ENCODE data around the gene FBXO10.
A peak's percentile ranks its signal among the peaks of the same experiment; 100 is the strongest.
"Not testable (repeated sequence)": the region's sequence is repeated elsewhere in the genome, so short reads cannot be mapped to it uniquely, and the experiment has no call there.

Gene FBXO10

DNA sequence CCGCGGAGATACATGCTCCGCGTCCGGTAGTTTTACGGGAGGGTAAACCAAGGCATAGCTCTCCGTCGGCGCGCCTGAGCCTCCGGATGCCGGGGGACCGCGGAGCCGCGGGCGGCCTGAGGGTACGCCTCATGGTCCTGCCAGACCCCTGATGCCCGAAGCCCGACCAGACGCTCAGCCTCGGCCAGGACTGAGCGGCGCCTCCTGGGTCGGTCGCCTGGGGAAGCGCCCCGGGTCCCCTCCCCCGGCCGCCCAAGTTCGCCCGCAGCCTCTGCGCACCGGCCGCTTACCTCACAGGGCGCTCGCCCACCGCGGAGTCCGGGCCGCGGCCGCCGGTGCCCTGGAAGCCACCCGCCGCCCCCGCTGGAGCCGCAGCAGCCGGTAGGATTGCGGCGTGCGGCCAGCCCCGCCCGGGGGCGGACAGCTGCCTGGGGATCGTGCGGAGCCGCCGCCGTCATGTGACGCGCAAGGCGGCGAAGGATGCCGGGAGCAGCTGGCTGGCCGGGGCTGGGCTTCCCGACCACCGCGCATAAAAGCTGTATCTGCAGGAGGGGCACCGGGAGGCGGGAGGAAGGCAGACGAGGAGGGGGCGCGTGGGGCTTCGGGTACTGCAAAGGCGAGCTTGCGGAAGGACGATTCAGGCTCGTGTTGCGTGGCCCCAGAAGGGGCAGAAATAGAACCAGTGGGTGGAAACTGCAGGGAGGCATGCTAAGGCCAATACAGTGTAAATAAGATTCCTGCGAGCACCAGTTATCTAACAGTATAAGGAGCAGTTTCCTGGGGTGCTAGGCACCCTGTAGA lies at the start of gene FBXO10:
Gene FBXO10 (minus strand): TSS at position 460 of the 801 bp plus-strand sequence. CDS start 34,612 bp downstream, outside the sequence.
- DNase-seq, result peak; percentile 52

- DNase-seq, result no peak
Measured at GRCh38 chr9:37625758-37626147, 49.6 kb upstream of the FBXO10 start.

- no peak for DNase-seq
Measured at GRCh38 chr9:37625036-37625757, 49.0 kb upstream of the FBXO10 start.

DNA sequence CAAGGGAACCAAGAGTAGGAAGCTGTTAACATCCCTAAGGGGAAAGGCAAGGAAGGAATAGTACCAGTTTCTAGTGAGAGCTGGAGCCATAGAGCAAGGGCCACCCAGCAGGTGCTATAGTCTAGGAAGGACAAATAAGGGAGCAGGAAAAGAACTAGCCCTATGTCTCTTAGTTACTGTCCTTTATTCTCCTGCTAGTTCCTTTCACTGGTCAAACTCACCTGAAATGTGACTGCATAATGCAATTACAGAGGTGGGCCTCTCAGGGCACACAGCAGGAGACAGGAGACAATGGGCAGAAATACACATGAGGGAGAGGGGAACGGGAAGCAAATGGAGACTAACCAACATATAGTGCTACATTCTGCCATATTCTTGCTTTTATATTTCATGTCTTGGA lies 47.9 kb upstream of the FBXO10 start:
- DNase-seq, result no peak

DNA sequence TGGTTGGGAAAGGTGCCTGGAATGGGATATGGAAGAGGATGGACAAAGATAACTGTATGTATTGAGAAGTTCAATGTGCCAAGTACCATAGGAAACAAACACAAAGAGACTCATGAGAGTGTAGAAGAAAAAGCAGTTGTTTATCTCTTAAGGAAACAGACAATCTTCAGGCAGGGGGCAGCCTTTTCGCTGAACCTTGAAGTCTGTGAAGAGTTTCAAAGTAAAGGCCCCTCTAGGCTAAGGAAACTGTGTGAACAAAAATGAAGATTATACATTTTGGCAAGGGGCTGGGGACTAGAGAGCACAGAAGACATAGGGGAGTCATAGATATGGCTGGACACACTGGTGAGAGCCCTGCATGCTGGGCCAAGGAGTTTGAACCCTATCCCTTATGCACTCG lies 47.1 kb upstream of the FBXO10 start:
- no peak for DNase-seq

DNA sequence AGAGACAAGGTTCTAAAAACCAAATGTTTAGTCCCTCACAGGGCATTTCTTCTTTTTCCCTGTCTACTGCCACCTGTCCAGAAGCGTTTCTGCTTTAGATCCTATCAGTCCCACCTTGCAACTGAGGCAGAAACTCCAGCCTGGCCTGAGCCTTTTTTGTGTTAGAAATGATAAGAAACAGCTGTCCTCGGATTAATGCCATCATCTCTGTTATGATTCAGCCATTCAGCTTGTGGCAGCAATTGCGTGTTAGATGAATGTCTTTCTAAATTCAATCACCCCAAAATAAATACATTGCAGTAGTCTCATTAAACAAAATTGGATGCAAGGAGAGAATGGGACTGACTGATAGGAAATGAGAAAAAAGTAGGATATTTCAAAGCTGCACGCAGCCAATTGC lies 46.3 kb upstream of the FBXO10 start:
- no peak for DNase-seq

DNA sequence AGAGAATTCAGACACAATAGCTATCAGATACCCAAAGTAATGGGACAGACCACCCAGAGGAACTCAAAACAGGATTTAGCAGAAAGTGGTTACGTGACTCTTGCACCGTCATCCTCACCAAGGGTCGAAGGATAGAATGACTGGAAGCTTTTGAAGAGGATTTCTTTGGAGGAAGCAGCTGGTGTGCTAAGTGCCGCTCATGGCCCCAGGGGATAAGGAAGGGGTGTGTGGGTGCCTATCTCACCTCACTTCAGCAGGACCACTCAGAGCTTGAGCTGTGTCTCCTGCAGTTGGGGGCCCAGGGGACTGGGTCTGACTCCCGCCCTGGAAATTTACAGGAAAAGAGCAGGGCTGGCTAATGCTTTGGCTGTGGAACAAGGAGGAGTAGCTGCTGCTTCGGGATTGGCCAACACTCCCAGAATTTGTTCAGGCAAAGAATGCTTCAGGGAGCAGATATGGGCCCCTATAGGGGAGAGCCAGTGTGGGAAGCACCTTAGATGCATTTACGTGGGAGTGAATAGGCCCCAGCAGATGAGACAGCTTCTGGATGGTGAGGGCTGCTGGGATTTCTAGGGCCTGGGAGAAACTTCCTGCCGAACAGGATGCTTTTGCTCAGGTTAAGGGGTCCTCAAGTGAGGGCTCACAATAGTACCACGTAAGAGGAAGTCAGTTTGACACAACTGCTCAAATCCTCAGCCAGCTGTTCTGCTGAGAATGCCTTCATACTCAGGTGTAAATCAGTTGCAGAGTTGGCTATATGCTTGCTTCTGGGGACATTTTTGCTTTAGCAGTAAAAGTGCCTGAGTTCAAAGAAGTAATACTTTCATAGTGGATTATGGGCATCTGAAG lies 45.3 kb upstream of the FBXO10 start:
- DNase-seq, result no peak

DNA sequence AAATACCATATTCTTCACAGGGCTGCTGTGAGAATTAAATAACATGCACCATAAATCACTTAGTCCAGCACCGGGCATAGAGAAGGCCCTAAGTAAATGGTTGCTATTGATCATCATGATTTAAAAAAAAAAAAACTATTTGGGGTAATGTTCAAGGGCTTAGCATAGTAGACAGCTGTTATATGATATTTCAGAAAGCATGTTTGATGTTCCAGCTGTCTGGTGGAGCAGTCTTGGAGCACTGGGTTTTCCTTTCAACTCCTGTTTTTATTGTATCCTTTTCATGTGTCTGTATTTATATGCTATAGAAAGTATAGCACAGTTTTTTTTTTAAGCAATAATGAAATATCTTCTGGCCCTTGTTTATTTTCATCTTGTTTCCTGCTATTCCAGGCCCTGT lies 44.2 kb upstream of the FBXO10 start:
- DNase-seq, result no peak

DNA sequence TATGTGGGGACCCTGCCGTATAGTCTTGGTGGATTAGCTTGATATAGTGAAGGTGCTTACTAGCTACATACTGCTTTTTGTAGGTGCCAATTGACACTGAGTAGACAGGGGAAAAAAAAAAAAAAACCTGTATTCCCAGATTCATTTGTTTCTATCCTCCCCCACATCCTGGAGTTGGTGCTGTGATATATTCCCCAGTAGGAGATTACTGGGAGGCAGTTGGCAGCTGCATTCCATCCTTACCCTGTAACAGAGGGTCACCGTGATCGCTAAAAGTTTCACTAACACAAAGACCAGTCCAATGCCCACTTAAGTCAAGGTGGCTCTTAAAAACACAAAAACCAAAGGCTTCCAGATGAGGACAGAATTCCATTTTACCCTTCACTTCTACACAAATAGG lies 43.6 kb upstream of the FBXO10 start:
- no peak for DNase-seq

GRCh38 chr9:37618817-37619216 lies 42.6 kb upstream of the FBXO10 start:
- no peak for DNase-seq

GRCh38 chr9:37617832-37618231 lies 41.7 kb upstream of the FBXO10 start:
- DNase-seq, result no peak

- DNase-seq, result no peak
Measured at GRCh38 chr9:37617161-37617560, 41.0 kb upstream of the FBXO10 start.

DNA sequence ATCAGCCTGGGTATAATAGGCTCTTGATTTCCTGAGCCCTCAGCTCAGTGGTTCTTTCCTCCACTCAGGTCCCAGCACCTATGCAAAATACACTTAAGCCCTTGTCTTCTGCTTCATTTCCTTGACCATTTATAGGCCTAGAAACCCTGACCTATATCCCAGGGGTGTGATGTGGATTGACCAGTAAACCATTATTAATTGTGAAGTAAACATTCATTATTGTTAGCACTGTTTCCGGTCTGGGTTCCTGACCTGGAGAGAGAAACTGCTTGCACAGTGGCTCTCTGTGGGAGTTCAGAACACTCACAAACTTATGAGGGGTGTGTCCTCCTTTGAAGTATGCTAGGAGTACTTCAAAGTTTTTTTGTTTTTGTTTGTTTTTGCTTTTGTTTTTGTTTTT lies 35.8 kb upstream of the FBXO10 start:
- DNase-seq, result no peak

GRCh38 chr9:37611014-37611413 lies 34.8 kb upstream of the FBXO10 start:
- no peak for DNase-seq

- no peak for DNase-seq
Measured at GRCh38 chr9:37609735-37610397, 33.7 kb upstream of the FBXO10 start.

GRCh38 chr9:37608250-37608649 lies 32.1 kb upstream of the FBXO10 start:
- no peak for DNase-seq

GRCh38 chr9:37604296-37604695 lies 28.1 kb upstream of the FBXO10 start:
- DNase-seq, result no peak

GRCh38 chr9:37602817-37603216 lies 26.6 kb upstream of the FBXO10 start:
- no peak for DNase-seq

GRCh38 chr9:37602061-37602460 lies 25.9 kb upstream of the FBXO10 start:
- not testable (repeated sequence) for DNase-seq

DNA sequence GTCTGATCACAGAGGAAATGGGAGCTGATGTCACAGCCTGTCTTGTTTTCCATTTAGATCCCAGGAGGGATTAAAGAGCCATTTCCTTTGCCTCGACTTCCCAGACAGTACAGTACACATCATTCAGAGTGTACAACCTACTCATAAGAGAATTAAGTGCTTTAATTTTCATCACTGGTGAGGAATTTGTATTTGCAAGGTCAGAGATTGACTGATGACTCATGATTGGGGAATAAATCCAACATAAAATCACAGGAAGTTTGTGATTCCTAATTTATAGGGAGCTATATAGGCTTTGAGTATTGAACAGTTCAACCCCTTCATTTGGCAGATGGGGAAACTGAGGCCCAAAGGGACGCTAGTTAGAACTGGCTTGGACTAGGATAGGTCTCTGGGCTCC lies 20.3 kb upstream of the FBXO10 start:
- DNase-seq, result no peak

DNA sequence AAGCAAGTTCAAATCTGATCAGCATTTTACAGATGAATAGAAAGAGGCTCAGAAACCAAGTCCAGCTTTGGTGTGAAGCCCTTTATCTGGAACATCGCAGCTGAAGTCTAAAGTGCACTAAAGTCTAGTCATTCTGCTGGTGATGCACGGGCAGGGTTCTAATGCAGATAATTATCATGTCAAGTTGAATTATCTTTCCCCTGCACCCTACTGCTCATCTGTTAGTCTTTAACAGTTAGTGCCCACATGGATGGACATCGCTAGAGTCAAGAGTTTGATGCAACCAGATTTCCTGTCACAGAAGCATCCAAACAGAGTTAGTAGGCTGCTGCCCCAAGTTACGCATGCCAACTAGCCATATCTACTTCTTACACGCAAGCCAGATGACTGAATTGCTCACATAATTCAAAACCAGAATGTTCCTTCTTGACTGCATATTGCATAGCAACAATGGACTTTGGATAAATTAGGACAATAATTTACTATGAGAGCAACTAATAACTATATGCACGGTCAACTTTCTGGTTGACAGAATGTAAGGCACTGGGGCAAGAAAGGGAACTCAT lies 17.8 kb upstream of the FBXO10 start:
- DNase-seq, result no peak

DNA sequence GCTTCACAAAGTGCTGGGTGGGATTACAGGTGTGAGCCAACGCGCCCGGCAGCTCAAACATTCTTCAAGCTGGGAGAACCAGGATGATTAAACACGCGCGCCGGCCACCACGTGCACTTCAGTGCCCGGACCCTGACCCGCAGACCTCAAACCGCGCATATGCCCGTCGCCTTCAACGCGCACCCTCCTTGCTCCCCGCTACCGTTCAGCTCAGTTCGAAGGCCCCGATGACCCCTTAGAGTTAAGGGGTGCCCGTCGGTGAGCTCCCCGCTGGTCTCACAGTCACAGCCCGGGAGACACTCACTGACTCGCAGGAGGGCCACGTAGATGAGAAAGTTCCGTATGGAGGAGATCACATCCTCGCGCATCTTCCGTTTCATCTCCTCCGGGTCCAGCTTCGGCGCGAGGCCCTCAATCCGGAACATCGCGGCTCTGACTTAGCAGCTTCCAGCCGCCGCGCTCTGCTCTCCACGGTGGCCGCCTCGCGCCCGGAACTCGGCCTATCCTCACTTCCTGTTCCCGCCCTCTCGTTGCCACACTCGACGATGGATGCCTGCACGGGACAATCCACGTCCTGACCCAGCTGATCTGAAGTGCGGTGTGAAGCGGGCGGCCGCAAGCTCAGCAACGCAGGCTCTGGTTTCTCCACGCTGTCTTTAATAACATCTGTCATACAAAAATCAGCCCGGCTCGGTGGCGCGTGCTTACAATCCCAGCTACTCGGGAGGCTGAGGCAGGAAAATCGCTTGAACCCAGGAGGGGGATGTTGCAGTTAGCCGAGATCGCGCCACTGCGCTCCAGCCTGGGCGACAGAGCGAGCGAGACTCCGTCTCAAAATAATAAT lies 16.1 kb upstream of the FBXO10 start, which contains the start of gene TOMM5:
Gene TOMM5 (minus strand): TSS at position 490 of the 844 bp plus-strand sequence. CDS start 65 bp downstream, at position 425.
- peak; percentile 87 for DNase-seq
